Activated B cell treated with CpG ODN at 0.5 μM for 24 hours (primary cell): ENCODE data around the gene PSENEN. TPM values are rescaled to one million over a fixed set of nuclear protein-coding genes. Genes with fewer than 3 reads are reported as not detected.

Source experiments
- ATAC-seq: fragments of 200-7000 bp; cut with Tn5 transposase; one replicate; pipeline ENCODE4 v1.10.0; 2021; ENCODE audit warnings: low read depth, mild to moderate bottlenecking, moderate library complexity
- CTCF ChIA-PET: fragments of 350-600 bp; sonication (Branson Sonifier 250); formaldehyde crosslinking; loops from one replicate; lab custom pipeline; 2021; ENCODE audit warnings: antibody characterized with exemption; lab: Charles Lee
- POLR2A ChIA-PET: fragments of 350-600 bp; sonication (Branson Sonifier 250); formaldehyde crosslinking; loops from one replicate; lab custom pipeline; 2021; ENCODE audit warnings: antibody characterized with exemption; lab: Charles Lee
- DNase-seq: peaks from one replicate; pipeline ENCODE4 v3.0.0; 2022
- H3K27ac Mint-ChIP-seq: one replicate; pipeline ENCODE4 v1.8.0; 2020; ENCODE audit warnings: mixed read lengths
- H3K27me3 Mint-ChIP-seq: one replicate; pipeline ENCODE4 v1.8.0; 2021; ENCODE audit warnings: mixed read lengths
- H3K36me3 Mint-ChIP-seq: one replicate; pipeline ENCODE4 v1.8.0; 2021; ENCODE audit warnings: low read depth, mixed read lengths
- H3K4me1 Mint-ChIP-seq: one replicate; pipeline ENCODE4 v1.8.0; 2021; ENCODE audit warnings: mixed read lengths
- H3K4me3 Mint-ChIP-seq: one replicate; pipeline ENCODE4 v1.8.0; 2020; ENCODE audit warnings: mild to moderate bottlenecking, mixed read lengths
- H3K9me3 Mint-ChIP-seq: one replicate; pipeline ENCODE4 v1.8.0; 2020; ENCODE audit warnings: mixed read lengths
- intact Hi-C: fragments of 100-400 bp; cut with micrococcal nuclease; formaldehyde crosslinking; loops from one replicate; pipeline ENCODE4 v1.15.1; 2024
- total RNA-seq: library from RNA; stranded (reverse); gene quantifications from 2 replicates; pipeline ENCODE4 v1.2.3, GENCODE V29; 2022
- TF ChIP-seq, protein P1 (sequence below): fragments of 200-600 bp; IDR thresholded peaks from one replicate; pipeline ENCODE4 v1.8.0; 2022; ENCODE audit warnings: antibody characterized with exemption, mild to moderate bottlenecking

PSENEN gene
- total RNA-seq, 1 donor from 2014 or later = 45.0 TPM

DNA sequence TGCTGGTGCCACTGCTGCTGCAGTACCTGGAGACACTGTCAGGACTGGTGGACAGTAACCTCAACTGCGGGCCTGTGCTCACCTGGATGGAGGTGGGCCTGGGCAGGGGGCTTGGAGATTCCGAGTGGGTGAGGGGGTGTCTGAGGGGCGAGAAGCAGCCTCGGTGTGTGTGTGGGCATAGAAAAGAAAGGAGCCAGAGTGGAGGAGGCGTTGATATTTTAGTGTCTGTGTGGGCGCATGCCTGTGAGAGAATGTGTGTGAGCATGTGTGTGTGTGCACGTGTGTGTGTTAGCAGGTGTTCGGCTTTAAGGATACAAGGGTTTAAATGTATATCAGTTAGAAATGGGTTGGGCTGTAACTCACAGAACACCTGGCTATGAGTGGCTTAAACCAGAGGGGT, 33.6 kb downstream of the PSENEN start:
- intact Hi-C loops = loop anchor here (5.0 kb wide), 2 partner anchors 87 to 88 kb away; partner anchors contain the start of gene APLP1
- H3K4me1 Mint-ChIP-seq = peaks cover 9% of the 10 kb centered on the region
- ATAC-seq = no peak
- H3K27ac Mint-ChIP-seq = no peak overlapping the region
- no peak for DNase-seq
- H3K4me3 Mint-ChIP-seq = no peak overlapping the region
- TF ChIP-seq, protein P1, sequence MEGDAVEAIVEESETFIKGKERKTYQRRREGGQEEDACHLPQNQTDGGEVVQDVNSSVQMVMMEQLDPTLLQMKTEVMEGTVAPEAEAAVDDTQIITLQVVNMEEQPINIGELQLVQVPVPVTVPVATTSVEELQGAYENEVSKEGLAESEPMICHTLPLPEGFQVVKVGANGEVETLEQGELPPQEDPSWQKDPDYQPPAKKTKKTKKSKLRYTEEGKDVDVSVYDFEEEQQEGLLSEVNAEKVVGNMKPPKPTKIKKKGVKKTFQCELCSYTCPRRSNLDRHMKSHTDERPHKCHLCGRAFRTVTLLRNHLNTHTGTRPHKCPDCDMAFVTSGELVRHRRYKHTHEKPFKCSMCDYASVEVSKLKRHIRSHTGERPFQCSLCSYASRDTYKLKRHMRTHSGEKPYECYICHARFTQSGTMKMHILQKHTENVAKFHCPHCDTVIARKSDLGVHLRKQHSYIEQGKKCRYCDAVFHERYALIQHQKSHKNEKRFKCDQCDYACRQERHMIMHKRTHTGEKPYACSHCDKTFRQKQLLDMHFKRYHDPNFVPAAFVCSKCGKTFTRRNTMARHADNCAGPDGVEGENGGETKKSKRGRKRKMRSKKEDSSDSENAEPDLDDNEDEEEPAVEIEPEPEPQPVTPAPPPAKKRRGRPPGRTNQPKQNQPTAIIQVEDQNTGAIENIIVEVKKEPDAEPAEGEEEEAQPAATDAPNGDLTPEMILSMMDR = no peak
- no peaks in the 10 kb centered on the region for H3K27me3 Mint-ChIP-seq
- no peaks in the 10 kb centered on the region for H3K9me3 Mint-ChIP-seq
- H3K36me3 Mint-ChIP-seq = peaks cover 7% of the 10 kb centered on the region
- ChIA-PET CTCF (no interaction called here), POLR2A (no interaction called here)

DNA sequence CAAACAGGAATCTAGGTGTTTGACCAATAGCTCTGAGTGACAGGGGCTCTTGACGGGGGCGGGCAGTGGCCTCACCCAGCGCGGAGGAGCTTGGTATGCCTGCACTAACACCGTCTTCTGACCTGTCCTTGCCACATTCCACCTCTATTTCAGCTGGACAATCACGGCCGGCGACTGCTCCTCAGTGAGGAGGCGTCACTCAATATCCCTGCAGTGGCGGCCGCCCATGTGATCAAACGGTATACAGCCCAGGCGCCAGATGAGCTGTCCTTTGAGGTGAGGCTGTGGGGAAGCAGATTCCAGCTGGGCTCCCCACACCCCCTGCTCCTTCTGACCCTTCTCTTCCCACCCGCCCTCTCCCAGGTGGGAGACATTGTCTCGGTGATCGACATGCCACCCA, 34.6 kb downstream of the PSENEN start:
- Mint-ChIP-seq H3K4me1 (peaks cover 5% of the 10 kb centered on the region), H3K9me3 (no peaks in the 10 kb centered on the region), H3K27ac (no peak overlapping the region), H3K36me3 (peaks cover 7% of the 10 kb centered on the region), H3K27me3 (no peaks in the 10 kb centered on the region), H3K4me3 (no peak overlapping the region)
- POLR2A ChIA-PET = no interaction called here
- CTCF ChIA-PET = no interaction called here
- intact Hi-C loops = no loop called here
- DNase-seq = no peak
- TF ChIP-seq, protein P1 = no peak
- ATAC-seq = no peak

GRCh38 chr19:35780717-35781116, 35.3 kb downstream of the PSENEN start:
- Mint-ChIP-seq H3K27me3 (no peaks in the 10 kb centered on the region), H3K4me3 (no peak overlapping the region), H3K4me1 (peaks cover 4% of the 10 kb centered on the region), H3K36me3 (peaks cover 7% of the 10 kb centered on the region), H3K9me3 (no peaks in the 10 kb centered on the region), H3K27ac (no peak overlapping the region)
- CTCF ChIA-PET = no interaction called here
- DNase-seq (no peak), ATAC-seq (no peak)
- intact Hi-C loops = no loop called here
- TF ChIP-seq, protein P1 = no peak
- POLR2A ChIA-PET = no interaction called here

- Mint-ChIP-seq H3K4me1 (no peaks in the 10 kb centered on the region), H3K9me3 (no peaks in the 10 kb centered on the region)
- TF ChIP-seq, protein P1 = no peak
Measured at GRCh38 chr19:35781650-35782049, 36.2 kb downstream of the PSENEN start.

DNA sequence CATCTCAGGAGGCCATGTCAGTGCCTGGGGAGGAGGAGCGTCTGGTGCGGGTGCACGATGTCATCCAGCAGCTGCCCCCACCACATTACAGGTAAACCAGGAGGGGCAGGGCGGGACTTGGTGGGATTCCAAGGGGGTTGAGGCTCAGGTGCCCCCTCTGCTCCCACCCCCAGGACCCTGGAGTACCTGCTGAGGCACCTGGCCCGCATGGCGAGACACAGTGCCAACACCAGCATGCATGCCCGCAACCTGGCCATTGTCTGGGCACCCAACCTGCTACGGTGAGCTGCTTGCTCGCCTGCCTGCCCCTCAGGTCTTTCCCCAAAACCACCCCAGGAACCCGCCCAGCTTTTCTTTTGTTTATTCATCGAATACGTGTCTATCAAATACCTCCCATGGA, 37.1 kb downstream of the PSENEN start:
- ATAC-seq = no peak
- TF ChIP-seq, protein P1 = no peak
- ChIA-PET POLR2A (no interaction called here), CTCF (interaction anchor here (0.6 kb wide), 1 partner anchor 426 kb away, joined by 3 read pairs; no protein-coding TSS in a partner anchor)
- no peak overlapping the region for H3K4me3 Mint-ChIP-seq
- H3K9me3 Mint-ChIP-seq = no peaks in the 10 kb centered on the region
- H3K27ac Mint-ChIP-seq = no peak overlapping the region
- no peak for DNase-seq
- H3K4me1 Mint-ChIP-seq = no peaks in the 10 kb centered on the region
- no peaks in the 10 kb centered on the region for H3K27me3 Mint-ChIP-seq
- peaks cover 7% of the 10 kb centered on the region for H3K36me3 Mint-ChIP-seq
- intact Hi-C loops = no loop called here

More at GRCh38 chr19:35781650-35782049, 36.2 kb downstream of the PSENEN start:
- DNase-seq (no peak), ATAC-seq (no peak)
- POLR2A ChIA-PET = no interaction called here
- Mint-ChIP-seq H3K27me3 (no peaks in the 10 kb centered on the region), H3K4me3 (no peak overlapping the region), H3K27ac (no peak overlapping the region), H3K36me3 (peaks cover 7% of the 10 kb centered on the region)
- intact Hi-C loops = no loop called here
- CTCF ChIA-PET = interaction anchor here (0.6 kb wide), 1 partner anchor 425 kb away, joined by 3 read pairs; no protein-coding TSS in a partner anchor
